Left ventricle myocardium inferior (tissue), 1 donor: ENCODE measurements around the gene CDHR2. TPM values are rescaled to one million over a fixed set of nuclear protein-coding genes. Genes with fewer than 3 reads are reported as not detected.

Experiments used
- DNase-seq: peaks from one replicate; pipeline ENCODE4 v3.0.0-alpha.2; 2020
- H3K27ac ChIP-seq: fragments of 200-600 bp; replicated peaks from 2 replicates; pipeline ENCODE4 v1.8.0; 2021
- H3K27me3 ChIP-seq: fragments of 200-600 bp; 2 replicates; pipeline ENCODE4 v1.8.0; 2021; ENCODE audit warnings: low read depth
- H3K36me3 ChIP-seq: fragments of 200-600 bp; 2 replicates; pipeline ENCODE4 v1.8.0; 2021
- H3K4me1 ChIP-seq: fragments of 200-600 bp; 2 replicates; pipeline ENCODE4 v1.8.0; 2021
- H3K4me3 ChIP-seq: fragments of 200-600 bp; 2 replicates; pipeline ENCODE4 v1.8.0; 2021; ENCODE audit warnings: mild to moderate bottlenecking, moderate library complexity
- H3K9me3 ChIP-seq: fragments of 200-600 bp; replicated peaks from 2 replicates; pipeline ENCODE4 v1.8.0; 2021
- intact Hi-C: fragments of 100-400 bp; cut with micrococcal nuclease; formaldehyde crosslinking; loops from one replicate; pipeline ENCODE4 v1.11.0; 2022
- total RNA-seq: library from RNA; stranded (reverse); fragmentation: NEBNext Ultra II Directional; extraction: Animal tissue kit (Norgen Biotek cat#: 25700); gene quantifications from one replicate; pipeline ENCODE4 v1.2.1, GENCODE V29; 2021
- TF ChIP-seq, protein P1 (sequence below): fragments of 200-600 bp; IDR thresholded peaks from 2 replicates; pipeline ENCODE4 v1.8.0; 2021; ENCODE audit warnings: antibody characterized with exemption, mild to moderate bottlenecking, borderline replicate concordance
- donor health status: DM: no; HTN: yes; CAD: no; lungs with severe emphysema.

CDHR2 gene
- total RNA-seq, 1 donor from 2014 or later, result 0.33 TPM

DNA sequence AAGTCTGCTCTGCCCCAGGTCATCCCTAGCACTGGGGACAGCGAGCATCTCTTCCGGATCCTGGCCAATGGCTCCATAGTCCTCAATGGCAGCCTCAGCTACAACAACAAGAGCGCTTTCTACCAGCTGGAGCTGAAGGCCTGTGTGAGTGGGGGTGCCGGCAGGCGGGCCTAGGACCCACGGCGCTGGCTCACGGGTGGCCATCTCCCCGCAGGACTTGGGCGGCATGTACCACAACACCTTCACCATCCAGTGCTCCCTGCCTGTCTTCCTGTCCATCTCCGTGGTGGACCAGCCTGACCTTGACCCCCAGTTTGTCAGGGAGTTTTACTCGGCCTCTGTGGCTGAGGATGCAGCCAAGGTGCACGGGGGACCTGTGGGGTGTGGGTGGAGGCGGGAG is 25.9 kb downstream of the CDHR2 start:
- no peak for DNase-seq
- H3K36me3 ChIP-seq, result no peaks in the 10 kb centered on the region
- peaks cover 58% of the 10 kb centered on the region for H3K27me3 ChIP-seq
- TF ChIP-seq, protein P1, sequence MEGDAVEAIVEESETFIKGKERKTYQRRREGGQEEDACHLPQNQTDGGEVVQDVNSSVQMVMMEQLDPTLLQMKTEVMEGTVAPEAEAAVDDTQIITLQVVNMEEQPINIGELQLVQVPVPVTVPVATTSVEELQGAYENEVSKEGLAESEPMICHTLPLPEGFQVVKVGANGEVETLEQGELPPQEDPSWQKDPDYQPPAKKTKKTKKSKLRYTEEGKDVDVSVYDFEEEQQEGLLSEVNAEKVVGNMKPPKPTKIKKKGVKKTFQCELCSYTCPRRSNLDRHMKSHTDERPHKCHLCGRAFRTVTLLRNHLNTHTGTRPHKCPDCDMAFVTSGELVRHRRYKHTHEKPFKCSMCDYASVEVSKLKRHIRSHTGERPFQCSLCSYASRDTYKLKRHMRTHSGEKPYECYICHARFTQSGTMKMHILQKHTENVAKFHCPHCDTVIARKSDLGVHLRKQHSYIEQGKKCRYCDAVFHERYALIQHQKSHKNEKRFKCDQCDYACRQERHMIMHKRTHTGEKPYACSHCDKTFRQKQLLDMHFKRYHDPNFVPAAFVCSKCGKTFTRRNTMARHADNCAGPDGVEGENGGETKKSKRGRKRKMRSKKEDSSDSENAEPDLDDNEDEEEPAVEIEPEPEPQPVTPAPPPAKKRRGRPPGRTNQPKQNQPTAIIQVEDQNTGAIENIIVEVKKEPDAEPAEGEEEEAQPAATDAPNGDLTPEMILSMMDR, result no peak
- H3K27ac ChIP-seq, result no peak overlapping the region
- H3K4me3 ChIP-seq, result no peak overlapping the region
- H3K4me1 ChIP-seq, result no peaks in the 10 kb centered on the region
- H3K9me3 ChIP-seq, result no peaks in the 10 kb centered on the region
- intact Hi-C loops, result no loop called here

DNA sequence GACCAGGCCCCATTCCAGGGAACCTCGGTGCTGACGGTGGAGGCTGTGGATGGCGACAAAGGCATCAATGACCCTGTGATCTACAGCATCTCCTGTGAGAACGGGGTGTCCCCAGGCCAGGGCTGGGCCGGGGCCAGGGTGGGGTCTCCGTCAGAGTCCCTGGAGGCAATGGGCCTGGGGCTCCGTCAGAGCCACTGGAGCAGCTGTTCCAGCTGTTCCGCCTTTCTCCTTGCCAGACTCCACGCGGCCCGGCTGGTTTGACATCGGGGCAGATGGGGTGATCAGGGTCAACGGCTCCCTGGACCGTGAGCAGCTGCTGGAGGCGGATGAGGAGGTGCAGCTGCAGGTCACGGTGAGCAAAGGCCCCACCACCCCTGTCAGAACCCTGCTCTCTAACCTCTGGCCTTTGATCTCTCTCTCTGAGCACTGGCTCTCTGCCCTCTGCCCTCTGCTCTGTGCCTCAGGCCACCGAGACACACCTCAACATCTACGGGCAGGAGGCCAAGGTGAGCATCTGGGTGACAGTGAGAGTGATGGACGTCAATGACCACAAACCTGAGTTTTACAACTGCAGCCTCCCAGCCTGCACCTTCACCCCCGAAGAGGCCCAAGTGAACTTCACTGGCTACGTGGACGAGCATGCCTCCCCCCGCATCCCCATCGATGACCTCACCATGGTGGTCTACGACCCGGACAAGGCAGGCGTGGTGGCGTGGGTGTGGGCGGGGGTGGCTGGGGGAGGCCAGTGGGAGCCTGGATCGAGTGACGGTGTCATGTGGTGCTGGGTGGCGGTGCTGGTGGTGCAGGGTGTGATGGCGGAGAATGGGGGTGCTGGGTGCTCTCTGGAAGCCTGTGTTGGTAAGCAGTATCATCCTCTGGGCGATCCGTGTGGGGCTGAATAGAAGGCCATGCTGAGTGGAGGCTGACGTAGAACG is 26.6 kb downstream of the CDHR2 start:
- TF ChIP-seq, protein P1, result no peak
- H3K27me3 ChIP-seq, result peaks cover 51% of the 10 kb centered on the region
- H3K4me1 ChIP-seq, result no peaks in the 10 kb centered on the region
- intact Hi-C loops, result no loop called here
- no peak for DNase-seq
- H3K9me3 ChIP-seq, result no peaks in the 10 kb centered on the region
- H3K4me3 ChIP-seq, result no peak overlapping the region
- H3K27ac ChIP-seq, result no peak overlapping the region
- no peaks in the 10 kb centered on the region for H3K36me3 ChIP-seq

DNA sequence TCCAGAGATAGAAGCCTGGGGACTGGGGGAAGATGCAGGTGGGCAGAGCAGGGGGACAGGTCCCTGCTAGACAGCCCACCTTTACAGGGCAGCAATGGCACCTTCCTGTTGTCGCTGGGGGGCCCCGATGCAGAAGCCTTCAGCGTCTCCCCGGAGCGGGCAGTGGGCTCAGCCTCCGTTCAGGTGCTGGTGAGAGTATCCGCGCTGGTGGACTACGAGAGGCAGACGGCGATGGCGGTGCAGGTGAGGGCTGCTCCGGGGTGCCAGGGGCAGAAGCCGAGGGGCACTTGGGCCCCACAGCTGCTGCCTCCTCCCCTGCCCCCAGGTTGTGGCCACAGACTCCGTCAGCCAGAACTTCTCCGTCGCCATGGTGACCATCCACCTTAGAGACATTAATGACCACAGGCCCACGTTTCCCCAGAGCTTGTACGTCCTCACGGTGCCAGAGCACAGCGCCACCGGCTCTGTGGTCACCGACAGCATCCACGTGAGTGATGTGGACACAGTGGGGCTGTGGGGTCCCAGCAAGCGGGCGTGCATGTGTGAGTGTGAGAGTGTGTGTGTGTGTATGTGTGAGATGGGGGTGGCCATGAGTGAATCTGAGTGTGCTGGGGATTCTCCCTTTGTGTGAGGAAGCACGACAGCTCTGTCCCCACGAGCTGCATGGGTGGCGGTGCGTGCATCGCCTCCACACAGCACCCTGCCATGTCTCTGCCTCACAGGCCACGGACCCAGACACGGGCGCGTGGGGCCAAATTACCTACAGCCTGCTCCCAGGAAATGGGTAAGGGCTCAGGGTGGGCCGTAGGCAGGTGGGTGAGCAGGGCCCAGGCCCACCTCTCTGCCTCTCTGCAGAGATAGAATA is 28.4 kb downstream of the CDHR2 start:
- no peaks in the 10 kb centered on the region for H3K4me1 ChIP-seq
- H3K4me3 ChIP-seq, result no peak overlapping the region
- H3K36me3 ChIP-seq, result no peaks in the 10 kb centered on the region
- intact Hi-C loops, result no loop called here
- no peak for DNase-seq
- TF ChIP-seq, protein P1, result no peak
- no peak overlapping the region for H3K27ac ChIP-seq
- H3K27me3 ChIP-seq, result peaks cover 33% of the 10 kb centered on the region
- H3K9me3 ChIP-seq, result no peaks in the 10 kb centered on the region

DNA sequence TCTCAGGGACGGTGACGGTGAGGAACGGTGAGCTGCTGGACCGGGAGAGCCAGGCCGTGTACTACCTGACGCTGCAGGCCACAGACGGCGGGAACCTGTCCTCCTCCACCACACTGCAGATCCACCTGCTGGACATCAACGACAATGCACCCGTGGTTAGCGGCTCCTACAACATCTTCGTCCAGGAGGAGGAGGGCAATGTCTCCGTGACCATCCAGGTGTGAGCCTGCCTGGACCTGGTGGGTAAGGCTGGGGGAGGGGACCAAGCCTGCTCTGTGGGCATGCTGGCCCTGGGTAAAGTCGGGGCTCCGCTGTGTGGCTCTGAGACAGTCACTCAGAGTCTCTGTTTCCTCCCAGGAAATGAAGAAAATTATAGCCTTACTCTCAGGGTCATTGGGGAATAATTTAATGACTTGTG is 29.3 kb downstream of the CDHR2 start:
- no peaks in the 10 kb centered on the region for H3K4me1 ChIP-seq
- intact Hi-C loops, result no loop called here
- no peak overlapping the region for H3K27ac ChIP-seq
- H3K9me3 ChIP-seq, result no peaks in the 10 kb centered on the region
- H3K4me3 ChIP-seq, result no peak overlapping the region
- TF ChIP-seq, protein P1, result peak; percentile 55
- no peaks in the 10 kb centered on the region for H3K36me3 ChIP-seq
- DNase-seq, result peak; percentile 23
- H3K27me3 ChIP-seq, result peaks cover 29% of the 10 kb centered on the region

DNA sequence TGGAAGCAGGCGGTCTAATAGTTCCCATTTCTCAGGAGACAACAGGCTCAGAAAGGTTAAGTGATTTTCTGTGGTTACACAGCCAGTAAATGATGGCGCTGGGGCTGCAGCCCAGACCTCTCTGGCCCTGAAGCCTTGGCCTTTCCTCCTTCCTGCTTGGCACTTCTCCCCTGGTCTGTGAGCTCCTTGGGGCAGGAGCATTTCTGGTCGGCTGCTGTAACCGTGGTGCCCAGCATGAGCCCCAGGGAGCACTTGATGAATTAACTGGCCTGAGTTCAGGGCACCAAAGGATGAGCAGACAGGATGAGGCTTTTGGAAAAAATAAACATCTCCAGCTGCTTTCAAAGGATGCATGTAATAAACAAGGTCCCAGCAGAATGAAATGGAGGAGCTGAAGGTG is 30.2 kb downstream of the CDHR2 start:
- TF ChIP-seq, protein P1, result no peak
- Histone ChIP-seq H3K27ac (no peak overlapping the region), H3K4me1 (no peaks in the 10 kb centered on the region), H3K27me3 (peaks cover 23% of the 10 kb centered on the region), H3K9me3 (peaks cover 1% of the 10 kb centered on the region), H3K4me3 (no peak overlapping the region), H3K36me3 (no peaks in the 10 kb centered on the region)
- no peak for DNase-seq
- intact Hi-C loops, result no loop called here
